Kidney epithelial cell (primary cell): ENCODE results near the gene CTBP2. TPM values are rescaled to one million over a fixed set of nuclear protein-coding genes. Genes with fewer than 3 reads are reported as not detected.

Experiments used
- DNase-seq: peaks from one replicate; pipeline ENCODE4 v3.0.0-alpha.2; 2010; ENCODE audit warnings: low read depth
- H3K27me3 ChIP-seq: 2 replicates; pipeline ENCODE4 v1.6.0; 2011; ENCODE audit warnings: low read length; ENCODE audit not compliant: control insufficient read depth, insufficient read depth
- H3K36me3 ChIP-seq: 2 replicates; pipeline ENCODE4 v1.5.1; 2011; ENCODE audit warnings: low read length; ENCODE audit not compliant: control insufficient read depth, insufficient read depth
- H3K4me3 ChIP-seq: 2 replicates; pipeline ENCODE4 v1.5.1; 2011; ENCODE audit warnings: low read depth, mild to moderate bottlenecking, control low read depth, low read length
- CTCF ChIP-seq: IDR thresholded peaks from 2 replicates; pipeline ENCODE4 v1.5.1; 2011; ENCODE audit warnings: mild to moderate bottlenecking, moderate library complexity, low read length, control low read depth, inconsistent platforms; ENCODE audit not compliant: insufficient read depth, poor library complexity, severe bottlenecking
- total RNA-seq: library from RNA; depleted of rRNA; stranded (reverse); fragments of >200 nt; gene quantifications from 2 replicates; pipeline ENCODE4 v1.2.3, GENCODE V29; 2015

Gene CTBP2
- total RNA-seq, 1 donor from 2014 or later: 136 TPM

- Histone ChIP-seq H3K4me3 (no peak overlapping the region), H3K36me3 (peaks cover 6% of the 10 kb centered on the region), H3K27me3 (no peaks in the 10 kb centered on the region)
- no peak for TF ChIP-seq CTCF
- no peak for DNase-seq
Measured at GRCh38 chr10:125141860-125142484, 18.4 kb downstream of the CTBP2 start.

- Histone ChIP-seq H3K36me3 (peaks cover 6% of the 10 kb centered on the region), H3K4me3 (no peak overlapping the region), H3K27me3 (no peaks in the 10 kb centered on the region)
- DNase-seq: no peak
- TF ChIP-seq CTCF: no peak
Measured at GRCh38 chr10:125141150-125141859, 19.1 kb downstream of the CTBP2 start.

GRCh38 chr10:125140151-125140550, 20.2 kb downstream of the CTBP2 start:
- H3K4me3 ChIP-seq: no peak overlapping the region
- DNase-seq: no peak
- TF ChIP-seq CTCF: no peak
- no peaks in the 10 kb centered on the region for H3K27me3 ChIP-seq
- peaks cover 6% of the 10 kb centered on the region for H3K36me3 ChIP-seq

- Histone ChIP-seq H3K4me3 (no peak overlapping the region), H3K27me3 (no peaks in the 10 kb centered on the region), H3K36me3 (peaks cover 7% of the 10 kb centered on the region)
- TF ChIP-seq CTCF: no peak
- no peak for DNase-seq
Measured at GRCh38 chr10:125137601-125138438, 22.5 kb downstream of the CTBP2 start.

- DNase-seq: no peak
- TF ChIP-seq CTCF: no peak
- H3K36me3 ChIP-seq: peaks cover 7% of the 10 kb centered on the region
Measured at GRCh38 chr10:125136087-125136486, 24.3 kb downstream of the CTBP2 start.

GRCh38 chr10:125135771-125136035, 24.7 kb downstream of the CTBP2 start:
- Histone ChIP-seq H3K27me3 (no peaks in the 10 kb centered on the region), H3K36me3 (peaks cover 7% of the 10 kb centered on the region), H3K4me3 (no peak overlapping the region)
- no peak for TF ChIP-seq CTCF
- no peak for DNase-seq

More at GRCh38 chr10:125136087-125136486, 24.3 kb downstream of the CTBP2 start:
- no peak overlapping the region for H3K4me3 ChIP-seq
- H3K27me3 ChIP-seq: no peaks in the 10 kb centered on the region
